ENCODE results near the gene FAS. TPM values are rescaled to one million over a fixed set of nuclear protein-coding genes. Genes with fewer than 3 reads are reported as not detected.

FAS gene
- total RNA-seq, 2 experiments from 2014 or later: 7.7 to 19.2 TPM

DNA sequence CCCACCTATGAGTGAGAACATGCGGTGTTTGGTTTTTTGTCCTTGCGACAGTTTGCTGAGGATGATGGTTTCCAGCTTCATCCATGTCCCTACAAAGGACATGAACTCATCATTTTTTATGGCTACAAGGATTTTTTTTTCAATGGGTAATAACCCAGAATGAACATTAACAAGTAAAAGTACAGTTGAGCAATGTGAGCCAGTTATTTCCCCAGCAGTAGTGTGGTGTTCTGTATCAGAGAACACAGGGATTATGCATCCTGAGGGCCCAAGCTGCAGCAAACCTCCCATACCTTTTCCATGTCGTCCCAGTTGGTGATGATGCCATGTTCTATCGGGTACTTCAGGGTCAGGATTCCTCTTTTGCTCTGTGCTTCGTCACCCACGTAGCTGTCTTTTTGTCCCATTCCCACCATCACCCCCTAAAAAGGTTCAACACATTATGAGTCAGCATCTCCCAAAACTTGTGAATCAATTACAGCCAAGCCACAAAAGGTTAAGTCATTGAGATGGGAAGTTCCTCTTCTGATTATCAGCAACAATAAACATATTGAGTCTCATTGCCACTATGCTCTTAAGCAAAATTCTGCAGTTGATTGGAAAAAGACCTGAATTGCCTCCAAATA lies 43.5 kb upstream of the FAS start:
- Histone ChIP-seq H2AFZ (ENCODE audit: low read length) (no peak overlapping the region), H3K4me2 (ENCODE audit: low read length) (no peak overlapping the region), H3K9me2 (ENCODE audit: insufficient read depth, low read length) (no peaks in the 10 kb centered on the region), H3K27ac (ENCODE audit: low read depth, low read length, poor library complexity, severe bottlenecking) (no peak overlapping the region), H3K36me3 (ENCODE audit: insufficient read depth, low read length) (no peaks in the 10 kb centered on the region), H4K20me1 (ENCODE audit: insufficient read depth, low read length) (no peaks in the 10 kb centered on the region), H3K9me3 (ENCODE audit: low read length) (no peaks in the 10 kb centered on the region), H3K79me2 (ENCODE audit: insufficient read depth, low read depth, low read length) (no peaks in the 10 kb centered on the region), H3K4me3 (ENCODE audit: low read depth, low read length, poor library complexity, severe bottlenecking) (no peak overlapping the region), H3K4me1 (ENCODE audit: insufficient read depth, low read length, poor library complexity, severe bottlenecking) (peaks cover 11% of the 10 kb centered on the region)
- ChIA-PET POLR2A (interaction anchor here (0.5 to 1.2 kb wide), 2 partner anchors 10 to 405 kb away, joined by 3 read pairs; no protein-coding TSS in a partner anchor), CTCF (ENCODE audit: unreplicated experiment) (no interaction called here)
- no peak for DNase-seq (ENCODE audit: low spot score)
- no TSS peak for BruUV-seq (replicated peaks)
- intact Hi-C loops (cut with micrococcal nuclease; ENCODE audit: unreplicated experiment): loop anchor here (10.0 kb wide), 1 partner anchor 628 kb away; no protein-coding TSS in a partner anchor
- no peak for TF ChIP-seq EZH2phosphoT487 (IDR thresholded peaks at IDR 0.05; ENCODE audit: borderline replicate concordance, low read depth, low read length)
- TF ChIP-seq, protein P1, sequence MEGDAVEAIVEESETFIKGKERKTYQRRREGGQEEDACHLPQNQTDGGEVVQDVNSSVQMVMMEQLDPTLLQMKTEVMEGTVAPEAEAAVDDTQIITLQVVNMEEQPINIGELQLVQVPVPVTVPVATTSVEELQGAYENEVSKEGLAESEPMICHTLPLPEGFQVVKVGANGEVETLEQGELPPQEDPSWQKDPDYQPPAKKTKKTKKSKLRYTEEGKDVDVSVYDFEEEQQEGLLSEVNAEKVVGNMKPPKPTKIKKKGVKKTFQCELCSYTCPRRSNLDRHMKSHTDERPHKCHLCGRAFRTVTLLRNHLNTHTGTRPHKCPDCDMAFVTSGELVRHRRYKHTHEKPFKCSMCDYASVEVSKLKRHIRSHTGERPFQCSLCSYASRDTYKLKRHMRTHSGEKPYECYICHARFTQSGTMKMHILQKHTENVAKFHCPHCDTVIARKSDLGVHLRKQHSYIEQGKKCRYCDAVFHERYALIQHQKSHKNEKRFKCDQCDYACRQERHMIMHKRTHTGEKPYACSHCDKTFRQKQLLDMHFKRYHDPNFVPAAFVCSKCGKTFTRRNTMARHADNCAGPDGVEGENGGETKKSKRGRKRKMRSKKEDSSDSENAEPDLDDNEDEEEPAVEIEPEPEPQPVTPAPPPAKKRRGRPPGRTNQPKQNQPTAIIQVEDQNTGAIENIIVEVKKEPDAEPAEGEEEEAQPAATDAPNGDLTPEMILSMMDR (conservative IDR thresholded peaks at IDR 0.05; ENCODE audit: low read length): no peak

GRCh38 chr10:88949051-88949450 lies 41.5 kb upstream of the FAS start:
- intact Hi-C loops (cut with micrococcal nuclease; ENCODE audit: unreplicated experiment): loop anchor here (10.0 kb wide), 1 partner anchor 626 kb away; no protein-coding TSS in a partner anchor
- ChIA-PET POLR2A (interaction anchor here (0.6 to 1.0 kb wide), 4 partner anchors 26 to 388 kb away, joined by 3 to 4 read pairs (median 3); no protein-coding TSS in a partner anchor), CTCF (ENCODE audit: unreplicated experiment) (interaction anchor here (0.6 kb wide), 1 partner anchor 127 kb away, joined by 3 read pairs; no protein-coding TSS in a partner anchor)
- H4K20me1 ChIP-seq (ENCODE audit: insufficient read depth, low read length): no peaks in the 10 kb centered on the region
- H3K27ac ChIP-seq (ENCODE audit: low read depth, low read length, poor library complexity, severe bottlenecking): no peak overlapping the region
- H3K9me3 ChIP-seq (ENCODE audit: low read length): no peaks in the 10 kb centered on the region
- no peaks in the 10 kb centered on the region for H3K79me2 ChIP-seq (ENCODE audit: insufficient read depth, low read depth, low read length)
- peaks cover 11% of the 10 kb centered on the region for H3K4me1 ChIP-seq (ENCODE audit: insufficient read depth, low read length, poor library complexity, severe bottlenecking)
- no peak overlapping the region for H3K4me3 ChIP-seq (ENCODE audit: low read depth, low read length, poor library complexity, severe bottlenecking)
- no peak overlapping the region for H2AFZ ChIP-seq (ENCODE audit: low read length)
- no peak overlapping the region for H3K4me2 ChIP-seq (ENCODE audit: low read length)
- H3K9me2 ChIP-seq (ENCODE audit: insufficient read depth, low read length): no peaks in the 10 kb centered on the region
- TF ChIP-seq EZH2phosphoT487 (IDR thresholded peaks at IDR 0.05; ENCODE audit: borderline replicate concordance, low read depth, low read length): no peak
- TF ChIP-seq, protein P1 (conservative IDR thresholded peaks at IDR 0.05; ENCODE audit: low read length): no peak
- no TSS peak for BruUV-seq (replicated peaks)
- no peak for DNase-seq (ENCODE audit: low spot score)
- H3K36me3 ChIP-seq (ENCODE audit: insufficient read depth, low read length): no peaks in the 10 kb centered on the region
